ENCODE measurements around the gene ADGRL3. TPM values are rescaled to one million over a fixed set of nuclear protein-coding genes. Genes with fewer than 3 reads are reported as not detected.

The ADGRL3 gene
- total and polyA plus RNA-seq, 4 donors = 0.39 to 59.9 (median 2.9) TPM

- DNase-seq = no peak
- no peaks in the 10 kb centered on the region for H3K4me1 ChIP-seq (ENCODE audit: control insufficient read depth in 5 of 5, insufficient read depth in 5 of 5, low read length in 5 of 5)
- no peak for TF ChIP-seq CTCF (IDR thresholded peaks at IDR 0.05; ENCODE audit: control extremely low read depth, extremely low read depth)
- ATAC-seq (ENCODE audit: insufficient read depth, low FRiP score) = no peak
- no peaks in the 10 kb centered on the region for H3K36me3 ChIP-seq (ENCODE audit: control insufficient read depth in 4 of 4, insufficient read depth in 4 of 4, low read length in 4 of 4)
- H3K27me3 ChIP-seq (ENCODE audit: control insufficient read depth in 3 of 3, insufficient read depth in 3 of 3, low read length in 2 of 3) = no peaks in the 10 kb centered on the region
- H3K4me3 ChIP-seq = no peak overlapping the region
- H3K9me3 ChIP-seq (ENCODE audit: control insufficient read depth in 4 of 4, insufficient read depth in 3 of 4, low read length in 3 of 4) = peaks cover 0 to 8% (median 0%) of the 10 kb centered on the region in 4 donors
- no peak overlapping the region for H3K9ac ChIP-seq (ENCODE audit: insufficient read depth in 1 of 2, low read length in 2 of 2)
- H3K27ac ChIP-seq (ENCODE audit: low read depth in 1 of 2, low read length in 1 of 2) = no peak overlapping the region
These were observed 228.8 kb downstream of the ADGRL3 start for GRCh38 chr4:61428950-61429349.

- H3K27ac ChIP-seq (ENCODE audit: low read depth in 1 of 2, low read length in 1 of 2) = no peak overlapping the region
- no peak for ATAC-seq (ENCODE audit: insufficient read depth, low FRiP score)
- no peak for TF ChIP-seq CTCF (IDR thresholded peaks at IDR 0.05; ENCODE audit: control extremely low read depth, extremely low read depth)
- H3K4me3 ChIP-seq = no peak overlapping the region
- no peak for DNase-seq
- H3K9ac ChIP-seq (ENCODE audit: insufficient read depth in 1 of 2, low read length in 2 of 2) = no peak overlapping the region
- H3K36me3 ChIP-seq (ENCODE audit: control insufficient read depth in 4 of 4, insufficient read depth in 4 of 4, low read length in 4 of 4) = no peaks in the 10 kb centered on the region
- H3K4me1 ChIP-seq (ENCODE audit: control insufficient read depth in 5 of 5, insufficient read depth in 5 of 5, low read length in 5 of 5) = no peaks in the 10 kb centered on the region
- H3K9me3 ChIP-seq (ENCODE audit: control insufficient read depth in 4 of 4, insufficient read depth in 3 of 4, low read length in 3 of 4) = peaks cover 0 to 4% (median 0%) of the 10 kb centered on the region in 4 donors
- no peaks in the 10 kb centered on the region for H3K27me3 ChIP-seq (ENCODE audit: control insufficient read depth in 3 of 3, insufficient read depth in 3 of 3, low read length in 2 of 3)
- 90 to 93% methylated on average over 5 of the region's 5 CpGs for WGBS, 2 donors
These were observed 231.0 kb downstream of the ADGRL3 start for GRCh38 chr4:61431131-61431530.

DNA sequence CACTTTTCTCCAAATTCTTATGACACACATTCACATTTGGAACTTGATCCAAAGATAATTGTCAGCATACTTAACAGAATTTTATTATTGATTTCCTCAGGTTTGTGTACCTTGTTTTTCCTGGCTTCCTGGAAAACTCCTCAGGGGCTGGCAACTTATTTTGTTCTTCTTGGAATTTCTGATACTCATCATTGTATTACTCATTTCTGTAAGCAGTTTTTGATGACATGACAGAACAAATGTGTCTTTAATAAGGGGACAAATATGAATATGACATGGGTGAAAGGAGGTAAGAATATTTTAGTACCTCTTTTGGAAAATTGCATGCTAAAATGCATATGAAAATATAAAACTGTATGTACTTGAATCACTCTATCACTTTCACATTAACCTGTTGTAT is 237.8 kb downstream of the ADGRL3 start:
- Histone ChIP-seq H3K4me3 (no peak overlapping the region), H3K36me3 (ENCODE audit: control insufficient read depth in 4 of 4, insufficient read depth in 4 of 4, low read length in 4 of 4) (no peaks in the 10 kb centered on the region), H3K9ac (ENCODE audit: insufficient read depth in 1 of 2, low read length in 2 of 2) (no peak overlapping the region), H3K27me3 (ENCODE audit: control insufficient read depth in 3 of 3, insufficient read depth in 3 of 3, low read length in 2 of 3) (no peaks in the 10 kb centered on the region), H3K4me1 (ENCODE audit: control insufficient read depth in 5 of 5, insufficient read depth in 5 of 5, low read length in 5 of 5) (no peaks in the 10 kb centered on the region), H3K9me3 (ENCODE audit: control insufficient read depth in 4 of 4, insufficient read depth in 3 of 4, low read length in 3 of 4) (no peaks in the 10 kb centered on the region), H3K27ac (ENCODE audit: low read depth in 1 of 2, low read length in 1 of 2) (no peak overlapping the region)
- ATAC-seq (ENCODE audit: insufficient read depth, low FRiP score) (no peak), DNase-seq (no peak)
- no peak for TF ChIP-seq CTCF (IDR thresholded peaks at IDR 0.05; ENCODE audit: control extremely low read depth, extremely low read depth)

GRCh38 chr4:61440321-61440720 is 240.2 kb downstream of the ADGRL3 start:
- no peaks in the 10 kb centered on the region for H3K9me3 ChIP-seq (ENCODE audit: control insufficient read depth in 4 of 4, insufficient read depth in 3 of 4, low read length in 3 of 4)
- ATAC-seq (ENCODE audit: insufficient read depth, low FRiP score) = no peak
- no peak for TF ChIP-seq CTCF (IDR thresholded peaks at IDR 0.05; ENCODE audit: control extremely low read depth, extremely low read depth)
- DNase-seq = no peak
- H3K4me1 ChIP-seq (ENCODE audit: control insufficient read depth in 5 of 5, insufficient read depth in 5 of 5, low read length in 5 of 5) = no peaks in the 10 kb centered on the region
- H3K27me3 ChIP-seq (ENCODE audit: control insufficient read depth in 3 of 3, insufficient read depth in 3 of 3, low read length in 2 of 3) = no peaks in the 10 kb centered on the region
- H3K27ac ChIP-seq (ENCODE audit: low read depth in 1 of 2, low read length in 1 of 2) = no peak overlapping the region
- WGBS, 2 donors = 89 to 97% methylated on average over 4 of the region's 4 CpGs
- no peak overlapping the region for H3K4me3 ChIP-seq
- no peak overlapping the region for H3K9ac ChIP-seq (ENCODE audit: insufficient read depth in 1 of 2, low read length in 2 of 2)
- H3K36me3 ChIP-seq (ENCODE audit: control insufficient read depth in 4 of 4, insufficient read depth in 4 of 4, low read length in 4 of 4) = no peaks in the 10 kb centered on the region
